Keratinocyte (primary cell): ENCODE data around the gene HPS4.

Experiments
- CTCF ChIP-seq, 3 experiments: IDR thresholded peaks in 1 of 3; conservative IDR thresholded peaks in 1 of 3; optimal IDR thresholded peaks in 1 of 3; 2 replicates in 2 of 3; 3 replicates in 1 of 3; pipeline versions ENCODE3 to v1.5.1; 2011; ENCODE audit warnings: low read length in 3 of 3, mild to moderate bottlenecking in 3 of 3, moderate library complexity in 2 of 3, control low read depth in 1 of 3, inconsistent platforms in 1 of 3; ENCODE audit not compliant: insufficient read depth in 2 of 3; ENCODE audit errors: extremely low read depth in 1 of 3
- EZH2 ChIP-seq: IDR thresholded peaks from one replicate; pipeline ENCODE4 v1.6.1; 2012; ENCODE audit warnings: inconsistent platforms, mild to moderate bottlenecking, low read length, moderate library complexity

- TF ChIP-seq CTCF (optimal IDR thresholded peaks at IDR 0.05 in 1 of 3, IDR thresholded peaks at IDR 0.05 in 1 of 3, conservative IDR thresholded peaks at IDR 0.05 in 1 of 3; ENCODE audit: extremely low read depth in 1 of 3, insufficient read depth in 2 of 3, low read length in 3 of 3): no peak
- TF ChIP-seq EZH2: no peak
Measured at GRCh38 chr22:26430600-26430999, 53.0 kb downstream of the HPS4 start.
